Brain pericyte (primary cell): Measurements from ENCODE around the gene SLC7A14.
A peak's percentile ranks its signal among the peaks of the same experiment; 100 is the strongest.
"Not testable (repeated sequence)": the region's sequence is repeated elsewhere in the genome, so short reads cannot be mapped to it uniquely, and the experiment has no call there.

Source experiments
- DNase-seq: peaks from one replicate; pipeline ENCODE4 v3.0.0-alpha.2; 2012; ENCODE audit warnings: low read depth, low spot score

Gene SLC7A14

DNA sequence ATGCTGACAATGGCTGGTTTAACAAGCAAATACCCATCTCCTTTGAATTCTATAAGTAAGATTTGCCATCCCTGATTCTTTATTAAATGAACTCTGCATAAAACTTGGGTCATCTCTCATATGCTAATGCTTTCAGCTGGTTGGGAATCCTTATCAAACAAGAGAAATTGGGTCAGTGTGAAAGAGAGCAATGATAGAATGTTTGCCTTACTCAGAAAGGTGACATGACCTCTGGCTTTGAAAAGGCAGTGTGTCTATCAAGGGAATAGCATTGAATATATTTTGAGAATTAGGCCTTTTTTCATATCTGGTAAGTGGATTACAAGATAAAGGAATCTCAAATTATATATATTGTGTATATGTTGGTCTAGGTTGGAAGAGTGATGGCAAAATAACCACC is 8.7 kb upstream of the SLC7A14 start:
- DNase-seq: no peak

DNA sequence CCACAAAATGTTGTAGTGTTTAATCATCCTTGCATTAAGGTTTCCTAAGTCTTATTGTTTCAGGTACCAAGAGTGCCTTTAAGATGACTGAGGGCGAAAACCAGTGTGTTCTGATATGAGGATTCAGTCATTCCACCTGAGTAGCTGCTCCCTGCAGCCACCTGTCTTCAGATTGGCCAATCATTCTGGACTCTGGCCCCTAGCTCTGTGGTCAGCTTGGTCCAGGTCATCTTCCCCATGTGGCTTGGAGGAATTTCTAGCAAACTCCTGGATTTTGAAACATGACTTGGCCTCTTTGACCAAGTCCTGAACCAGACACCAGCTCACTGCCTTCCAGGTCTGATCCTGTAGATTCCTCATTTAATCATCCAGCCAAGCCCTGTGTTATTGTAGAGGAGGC is 7.8 kb upstream of the SLC7A14 start:
- no peak for DNase-seq

DNA sequence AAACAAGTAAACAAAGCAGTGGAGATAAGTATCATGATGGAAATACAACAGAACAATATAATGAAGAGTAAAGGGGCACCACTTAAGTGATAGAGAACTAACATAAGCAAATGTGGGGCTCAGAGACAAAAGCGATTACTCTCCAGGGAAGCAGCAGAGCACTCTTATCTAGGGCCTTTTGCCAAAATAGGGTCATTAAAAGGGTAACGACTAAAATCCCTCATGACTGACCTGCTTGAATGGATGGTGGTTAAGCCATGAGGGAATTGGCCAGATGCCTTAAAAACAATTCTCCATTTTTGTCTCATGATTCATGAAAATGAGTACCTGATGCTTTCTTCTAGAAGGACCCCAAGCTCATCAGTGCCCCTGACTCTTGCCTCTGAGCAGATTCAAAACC is 3.2 kb upstream of the SLC7A14 start:
- DNase-seq: no peak

- no peak for DNase-seq
These were observed 603 bp downstream of the SLC7A14 start for GRCh38 chr3:170585008-170585936.

GRCh38 chr3:170584585-170585007 is 1.3 kb downstream of the SLC7A14 start:
- DNase-seq: no peak

DNA sequence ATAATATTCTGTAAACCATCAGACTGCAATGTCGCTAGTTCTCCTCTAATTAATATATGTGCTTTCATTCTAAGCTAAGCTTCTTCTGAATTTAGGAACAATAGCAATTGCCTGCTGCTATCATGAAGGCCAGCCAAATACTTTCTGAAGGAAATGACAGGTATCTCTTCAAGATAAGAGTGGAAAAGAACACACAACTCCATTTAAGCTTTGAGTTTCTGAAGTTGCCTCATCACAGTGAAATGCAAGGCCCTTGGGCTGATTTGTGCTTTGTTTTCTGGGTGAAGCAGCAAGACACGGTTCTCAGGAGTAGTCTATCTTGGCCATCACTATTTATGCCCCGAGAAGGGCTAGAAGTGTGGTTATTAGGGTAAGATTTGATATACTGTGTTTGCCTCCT is 6.2 kb downstream of the SLC7A14 start:
- no peak for DNase-seq

- peak; percentile 33 for DNase-seq
These were observed 13.1 kb downstream of the SLC7A14 start for GRCh38 chr3:170572665-170573253.

GRCh38 chr3:170567598-170567997 is 18.3 kb downstream of the SLC7A14 start:
- DNase-seq: not testable (repeated sequence)

GRCh38 chr3:170566413-170566812 is 19.5 kb downstream of the SLC7A14 start:
- no peak for DNase-seq

DNA sequence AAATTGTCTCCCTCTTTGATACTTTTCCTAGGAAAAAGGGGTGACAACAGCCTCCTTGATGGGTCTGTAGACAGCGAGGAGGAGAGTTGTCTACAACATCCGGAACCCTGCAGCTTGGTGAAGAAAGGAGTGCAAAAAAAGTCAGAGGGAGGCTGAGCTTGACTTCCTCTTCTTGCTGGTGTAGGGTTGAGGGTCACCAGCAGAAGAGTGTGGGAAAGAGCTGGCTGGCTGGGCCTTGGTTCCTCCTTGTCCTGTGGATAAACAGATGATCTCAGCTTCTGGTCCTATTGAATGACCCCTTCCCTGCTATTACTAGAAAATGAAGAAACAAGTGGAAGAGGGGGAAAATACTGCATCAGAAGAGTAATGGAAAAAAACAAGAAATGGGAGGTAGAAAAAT is 20.4 kb downstream of the SLC7A14 start:
- peak; percentile 54 for DNase-seq

DNA sequence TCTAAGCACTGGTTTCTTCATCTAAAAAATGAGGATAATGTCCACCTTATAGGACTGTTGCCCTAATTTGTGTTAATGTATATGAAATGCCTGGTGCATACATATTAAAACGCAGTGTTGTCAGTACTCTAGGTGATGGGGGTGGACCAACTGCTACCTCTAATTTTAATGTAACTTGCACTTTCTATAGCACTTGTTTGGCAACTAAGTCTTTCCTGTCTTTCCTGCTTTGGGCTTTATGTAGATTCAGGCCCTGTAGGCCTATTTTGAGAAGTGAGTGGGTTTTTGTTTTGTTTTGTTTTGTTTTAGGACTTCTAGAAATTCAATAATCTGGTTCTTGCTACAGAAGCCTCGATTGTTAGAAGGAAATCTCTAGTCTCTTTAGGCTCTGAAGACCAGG is 21.2 kb downstream of the SLC7A14 start:
- no peak for DNase-seq

- no peak for DNase-seq
These were observed 22.0 kb downstream of the SLC7A14 start for GRCh38 chr3:170563712-170564423.

GRCh38 chr3:170562080-170562479 is 23.8 kb downstream of the SLC7A14 start:
- DNase-seq: no peak

DNA sequence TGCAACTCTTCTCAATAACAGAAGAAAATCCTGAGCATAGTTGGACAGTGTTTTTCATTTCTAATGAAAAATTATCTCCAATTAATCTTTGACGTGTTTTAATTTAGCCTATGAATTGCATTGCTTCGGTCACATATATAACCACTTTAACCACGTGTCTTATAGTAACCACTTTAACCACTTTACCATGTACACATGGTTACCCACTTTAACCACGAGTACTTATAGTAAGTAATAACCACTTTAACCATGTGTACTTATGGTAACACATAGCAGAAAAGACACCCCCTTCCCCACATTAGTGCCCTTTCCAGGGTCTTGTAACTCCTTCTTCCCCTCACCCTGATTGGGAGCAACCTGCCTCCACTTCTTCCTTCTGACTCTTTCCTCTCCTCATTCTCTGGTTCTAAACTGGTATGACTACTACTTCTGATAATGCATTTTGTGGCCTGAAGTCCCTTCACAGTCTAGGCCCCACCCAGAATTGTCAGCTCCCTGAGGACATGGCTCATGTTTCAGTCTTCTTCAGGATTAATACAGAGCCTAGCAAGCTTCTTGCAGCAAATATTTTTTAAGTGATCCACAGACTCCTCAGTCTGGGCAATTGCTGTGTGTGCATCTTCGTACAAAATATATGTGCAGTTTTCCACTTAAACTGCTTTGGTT is 25.0 kb downstream of the SLC7A14 start:
- no peak for DNase-seq

- no peak for DNase-seq
These were observed 25.6 kb downstream of the SLC7A14 start for GRCh38 chr3:170560296-170560695.

DNA sequence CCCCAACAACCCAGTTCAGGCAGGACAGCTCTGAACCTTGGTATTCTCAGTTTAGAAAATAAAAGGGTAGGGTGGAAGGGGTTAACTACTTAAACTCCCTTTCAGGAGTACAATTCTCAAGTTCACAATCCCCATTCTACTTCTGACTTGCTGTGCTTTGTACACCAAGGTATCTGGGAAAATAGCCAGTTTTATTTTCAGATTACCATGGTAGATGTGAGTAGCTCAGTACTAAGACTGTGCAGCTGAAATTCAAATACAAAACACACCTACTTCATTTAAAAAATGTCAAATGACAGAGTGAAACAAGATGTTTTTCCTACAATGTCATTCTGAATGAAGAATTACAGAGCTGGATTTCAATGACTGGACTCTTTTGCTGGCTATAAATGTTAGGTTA is 27.4 kb downstream of the SLC7A14 start:
- no peak for DNase-seq

DNA sequence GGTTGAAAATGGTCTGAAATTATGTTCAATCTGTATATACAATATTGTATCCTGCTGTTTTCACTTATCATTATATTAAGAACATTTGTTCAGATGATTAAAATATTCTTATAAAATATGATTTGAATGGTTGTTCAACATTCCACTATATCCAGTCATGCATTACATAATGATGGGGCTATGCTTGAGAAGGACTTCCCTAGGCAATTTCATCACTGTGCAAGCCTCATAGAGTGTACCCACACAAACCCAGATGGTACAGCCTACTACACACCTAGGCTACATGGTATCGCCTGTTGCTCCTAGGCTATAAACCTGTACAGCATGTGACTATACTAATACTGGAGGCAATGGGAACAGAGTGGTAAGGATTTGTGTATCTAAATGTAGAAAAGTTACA is 30.5 kb downstream of the SLC7A14 start:
- DNase-seq: no peak

DNA sequence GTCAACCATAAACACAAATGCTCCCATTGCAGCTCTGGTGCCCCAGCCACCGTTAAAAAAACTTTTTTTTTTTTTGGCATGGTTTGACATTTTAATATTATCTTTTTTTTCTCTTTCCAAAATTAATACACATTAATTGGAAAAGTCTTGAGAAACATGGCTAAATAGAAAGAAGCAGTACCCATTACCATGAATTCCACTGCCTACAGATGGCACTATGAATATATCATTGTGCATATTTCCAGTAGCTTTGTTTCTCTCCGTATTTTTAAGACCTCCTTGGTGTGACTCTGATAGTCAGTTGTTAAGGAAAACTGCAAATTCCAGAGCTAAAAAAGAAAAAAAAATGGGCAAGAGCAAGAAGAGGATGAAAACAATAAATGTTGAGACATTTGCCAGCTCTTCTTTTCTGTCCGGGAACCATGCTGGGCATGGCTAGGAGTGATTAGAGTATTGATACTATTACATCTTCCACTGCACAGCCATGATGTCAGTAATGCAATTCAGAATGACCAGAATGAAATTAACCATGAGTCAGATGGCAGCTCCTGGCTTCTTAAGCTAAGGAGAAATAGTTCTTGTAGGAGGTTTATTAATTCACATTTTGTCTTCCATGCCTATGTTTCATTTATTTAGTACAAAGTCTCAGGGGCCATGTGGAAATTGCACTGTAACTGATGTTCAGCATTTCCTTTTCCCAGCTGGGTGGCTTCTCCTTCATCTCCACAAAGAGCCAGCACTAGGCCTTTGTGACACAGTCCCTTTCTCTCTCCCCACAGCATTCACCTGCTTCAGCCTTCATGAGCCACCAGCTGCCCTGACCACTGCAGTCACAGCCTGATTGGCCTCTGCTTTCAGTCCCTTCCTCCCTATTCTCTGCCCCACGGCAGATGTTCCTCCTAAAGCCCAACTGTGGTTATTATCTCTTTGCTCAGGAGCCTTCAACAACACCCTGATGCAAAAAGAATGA is 31.8 kb downstream of the SLC7A14 start:
- DNase-seq: no peak

- DNase-seq: no peak
These were observed 34.6 kb downstream of the SLC7A14 start for GRCh38 chr3:170551252-170551651.

DNA sequence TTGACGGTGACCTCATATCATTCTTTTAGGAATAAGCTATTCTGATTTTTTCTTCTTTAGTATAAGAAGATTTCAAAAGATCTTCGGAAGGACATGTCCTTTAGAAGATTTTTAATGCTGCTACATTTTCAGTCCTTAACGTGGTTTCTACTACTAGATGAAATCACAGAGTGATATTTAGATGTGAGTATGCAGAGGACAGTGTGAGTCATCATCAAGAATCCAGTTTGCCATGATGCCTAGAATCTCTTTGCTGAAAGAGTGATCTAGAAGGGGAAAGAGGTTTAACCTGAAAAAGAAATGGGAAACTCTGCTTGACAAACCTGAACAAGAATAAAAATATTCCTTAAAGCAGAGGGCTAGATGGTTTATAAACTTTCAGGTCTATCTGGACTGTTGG is 43.2 kb downstream of the SLC7A14 start:
- DNase-seq: no peak

GRCh38 chr3:170539897-170540296 is 46.0 kb downstream of the SLC7A14 start:
- DNase-seq: no peak
